ENCODE results near the gene SLC15A2. TPM values are rescaled to one million over a fixed set of nuclear protein-coding genes. Genes with fewer than 3 reads are reported as not detected.

SLC15A2 gene
- total RNA-seq, 1 experiment from 2014 or later: 2.4 TPM

DNA sequence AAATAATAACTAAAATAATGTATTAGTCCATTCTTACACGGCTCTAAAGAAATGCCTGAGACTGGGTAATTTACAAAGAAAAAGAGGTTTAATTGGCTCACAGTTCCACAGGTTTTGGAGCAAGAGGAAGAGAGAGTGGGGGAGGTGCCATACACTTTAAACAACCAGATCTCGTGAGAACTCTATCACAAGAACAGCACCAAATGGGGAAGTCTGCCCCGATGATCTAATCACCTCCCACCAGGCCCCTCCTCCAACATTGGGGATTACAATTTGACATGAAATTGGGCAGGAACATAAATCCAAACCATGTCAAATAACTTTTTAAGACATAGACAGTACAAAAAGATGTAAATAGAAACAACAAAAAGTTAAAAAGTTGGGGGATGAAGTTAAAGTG, 64.6 kb downstream of the SLC15A2 start:
- H3K23ac ChIP-seq (ENCODE audit: insufficient read length, low read depth, low read length): no peak overlapping the region
- H3K23me2 ChIP-seq (ENCODE audit: insufficient read length, low read depth, low read length, poor library complexity, severe bottlenecking): no peaks in the 10 kb centered on the region
- H3K4me1 Mint-ChIP-seq: peaks cover 15 to 22% of the 10 kb centered on the region in 2 experiments
- peak overlapping the region in 1 of 3 experiments; percentile 23; a peak in 1 of 7 replicates for H3K27ac Mint-ChIP-seq
- H4K91ac ChIP-seq (ENCODE audit: insufficient read length, low read depth, low read length): no peak overlapping the region
- H2BK120ac ChIP-seq (ENCODE audit: low read depth, low read length, poor library complexity, severe bottlenecking): no peak overlapping the region
- no peak overlapping the region for H3T11ph ChIP-seq (ENCODE audit: low read length)
- TF ChIP-seq, protein P1, sequence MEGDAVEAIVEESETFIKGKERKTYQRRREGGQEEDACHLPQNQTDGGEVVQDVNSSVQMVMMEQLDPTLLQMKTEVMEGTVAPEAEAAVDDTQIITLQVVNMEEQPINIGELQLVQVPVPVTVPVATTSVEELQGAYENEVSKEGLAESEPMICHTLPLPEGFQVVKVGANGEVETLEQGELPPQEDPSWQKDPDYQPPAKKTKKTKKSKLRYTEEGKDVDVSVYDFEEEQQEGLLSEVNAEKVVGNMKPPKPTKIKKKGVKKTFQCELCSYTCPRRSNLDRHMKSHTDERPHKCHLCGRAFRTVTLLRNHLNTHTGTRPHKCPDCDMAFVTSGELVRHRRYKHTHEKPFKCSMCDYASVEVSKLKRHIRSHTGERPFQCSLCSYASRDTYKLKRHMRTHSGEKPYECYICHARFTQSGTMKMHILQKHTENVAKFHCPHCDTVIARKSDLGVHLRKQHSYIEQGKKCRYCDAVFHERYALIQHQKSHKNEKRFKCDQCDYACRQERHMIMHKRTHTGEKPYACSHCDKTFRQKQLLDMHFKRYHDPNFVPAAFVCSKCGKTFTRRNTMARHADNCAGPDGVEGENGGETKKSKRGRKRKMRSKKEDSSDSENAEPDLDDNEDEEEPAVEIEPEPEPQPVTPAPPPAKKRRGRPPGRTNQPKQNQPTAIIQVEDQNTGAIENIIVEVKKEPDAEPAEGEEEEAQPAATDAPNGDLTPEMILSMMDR (conservative IDR thresholded peaks at IDR 0.05): no peak
- no peak overlapping the region for H3K56ac ChIP-seq (ENCODE audit: insufficient read length, low read depth, low read length)
- no peak overlapping the region for H3K27ac ChIP-seq (ENCODE audit: insufficient read length, low read depth, low read length)
- WGBS (ENCODE audit: extremely low coverage, insufficient read length, low lambda C conversion rate): no CpG with 5 or more reads among the region's 3 CpGs
- no peak overlapping the region for H2AK5ac ChIP-seq (ENCODE audit: insufficient read length, low read length)
- no peak overlapping the region for H4K8ac ChIP-seq (replicated peaks; ENCODE audit: insufficient read length, low read depth, low read length)
- no peak overlapping the region for H2BK20ac ChIP-seq (ENCODE audit: low read depth, low read length, poor library complexity, severe bottlenecking)
- H3K4me2 ChIP-seq (ENCODE audit: insufficient read depth, insufficient read length, low read length): no peak overlapping the region
- no peaks in the 10 kb centered on the region for H3K79me2 ChIP-seq (ENCODE audit: insufficient read depth, low read length)
- no peak overlapping the region for H2AFZ ChIP-seq (ENCODE audit: low read length)
- no peak overlapping the region for H2BK5ac ChIP-seq (ENCODE audit: insufficient read length, low read length)
- no peak overlapping the region for H3K4ac ChIP-seq (ENCODE audit: low read depth, low read length)
- no peak for DNase-seq
- H2BK15ac ChIP-seq (ENCODE audit: low read depth, low read length): no peak overlapping the region
- peaks cover 2 to 16% (median 4%) of the 10 kb centered on the region in 3 experiments; a peak in 5 of 7 replicates for H3K36me3 Mint-ChIP-seq (ENCODE audit: insufficient read depth in 1 of 3, low read depth in 3 of 3)
- no peaks in the 10 kb centered on the region for H4K20me1 ChIP-seq (ENCODE audit: control insufficient read depth, insufficient read depth, insufficient read length)
- no peak overlapping the region for H2BK12ac ChIP-seq (ENCODE audit: insufficient read length, low read depth, low read length)
- no peak overlapping the region for H4K5ac ChIP-seq (ENCODE audit: insufficient read length, low read depth, low read length)
- H3K9ac ChIP-seq (ENCODE audit: extremely low read depth, insufficient read length, low read length): no peak overlapping the region
- no peak overlapping the region for H3K18ac ChIP-seq (ENCODE audit: insufficient read length, low read depth, low read length)
- H3K9me3 ChIP-seq (ENCODE audit: control insufficient read depth, low read depth, low read length): no peaks in the 10 kb centered on the region
- H3K4me3 Mint-ChIP-seq: no peak overlapping the region
- H3K27me3 ChIP-seq (ENCODE audit: insufficient read depth, low read length): no peaks in the 10 kb centered on the region
- no peaks in the 10 kb centered on the region; the same call in 1 of the 2 replicates for H3K27me3 Mint-ChIP-seq (ENCODE audit: low read depth)
- H3K9me3 Mint-ChIP-seq: peaks cover 4% of the 10 kb centered on the region in 2 experiments; a peak in 4 of 5 replicates
- no peaks in the 10 kb centered on the region; the same call in 1 of the 2 replicates for H3K4me1 ChIP-seq (ENCODE audit: insufficient read depth, low read length)
- H3K79me1 ChIP-seq (ENCODE audit: insufficient read depth, low read depth, low read length, poor library complexity, severe bottlenecking): no peaks in the 10 kb centered on the region
- no peak overlapping the region for H3K14ac ChIP-seq (ENCODE audit: insufficient read depth, low read length)

Data from H9 (cell line).